ENCODE data around the gene SLC30A2. TPM values are rescaled to one million over a fixed set of nuclear protein-coding genes. Genes with fewer than 3 reads are reported as not detected.
A peak's percentile ranks its signal among the peaks of the same experiment; 100 is the strongest.

Gene SLC30A2
- total RNA-seq, 2 donors from 2014 or later: 0.05 to 0.34 TPM

DNA sequence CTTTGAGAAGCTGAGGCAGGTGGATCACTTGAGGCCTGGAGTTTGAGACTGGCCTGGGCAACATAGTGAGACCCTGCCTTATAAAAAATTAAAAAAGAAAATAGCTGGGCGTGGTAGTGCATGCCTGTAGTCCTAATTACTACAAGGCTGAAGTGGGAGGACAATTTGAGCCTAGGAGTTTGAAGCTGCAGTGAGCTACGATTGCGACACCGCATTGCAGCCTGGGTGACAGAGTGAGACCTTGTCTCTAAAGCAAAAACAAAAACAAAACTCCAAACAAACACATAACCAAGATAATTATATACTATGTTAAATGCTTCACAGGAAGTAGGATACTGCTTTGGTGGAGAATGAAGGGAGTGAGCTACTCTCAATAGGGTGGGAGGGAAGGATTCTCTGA lies 42.7 kb downstream of the SLC30A2 start:
- no peaks in the 10 kb centered on the region for H3K27me3 ChIP-seq (replicated peaks; ENCODE audit: insufficient read depth)
- no peaks in the 10 kb centered on the region for H3K9me3 ChIP-seq
- no peak overlapping the region for H3K4me3 ChIP-seq
- intact Hi-C loops (cut with DNase I): no loop called here
- no peak for DNase-seq (ENCODE audit: low spot score)
- H3K36me3 ChIP-seq: no peaks in the 10 kb centered on the region
- WGBS: 88% methylated on average over 4 of the region's 4 CpGs
- no peak overlapping the region for H3K27ac ChIP-seq
- TF ChIP-seq, protein P1, sequence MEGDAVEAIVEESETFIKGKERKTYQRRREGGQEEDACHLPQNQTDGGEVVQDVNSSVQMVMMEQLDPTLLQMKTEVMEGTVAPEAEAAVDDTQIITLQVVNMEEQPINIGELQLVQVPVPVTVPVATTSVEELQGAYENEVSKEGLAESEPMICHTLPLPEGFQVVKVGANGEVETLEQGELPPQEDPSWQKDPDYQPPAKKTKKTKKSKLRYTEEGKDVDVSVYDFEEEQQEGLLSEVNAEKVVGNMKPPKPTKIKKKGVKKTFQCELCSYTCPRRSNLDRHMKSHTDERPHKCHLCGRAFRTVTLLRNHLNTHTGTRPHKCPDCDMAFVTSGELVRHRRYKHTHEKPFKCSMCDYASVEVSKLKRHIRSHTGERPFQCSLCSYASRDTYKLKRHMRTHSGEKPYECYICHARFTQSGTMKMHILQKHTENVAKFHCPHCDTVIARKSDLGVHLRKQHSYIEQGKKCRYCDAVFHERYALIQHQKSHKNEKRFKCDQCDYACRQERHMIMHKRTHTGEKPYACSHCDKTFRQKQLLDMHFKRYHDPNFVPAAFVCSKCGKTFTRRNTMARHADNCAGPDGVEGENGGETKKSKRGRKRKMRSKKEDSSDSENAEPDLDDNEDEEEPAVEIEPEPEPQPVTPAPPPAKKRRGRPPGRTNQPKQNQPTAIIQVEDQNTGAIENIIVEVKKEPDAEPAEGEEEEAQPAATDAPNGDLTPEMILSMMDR (IDR thresholded peaks at IDR 0.05): no peak
- TF ChIP-seq POLR2A (IDR thresholded peaks at IDR 0.05): no peak
- TF ChIP-seq POLR2AphosphoS5 (IDR thresholded peaks at IDR 0.05): no peak
- no peaks in the 10 kb centered on the region for H3K4me1 ChIP-seq (replicated peaks)

DNA sequence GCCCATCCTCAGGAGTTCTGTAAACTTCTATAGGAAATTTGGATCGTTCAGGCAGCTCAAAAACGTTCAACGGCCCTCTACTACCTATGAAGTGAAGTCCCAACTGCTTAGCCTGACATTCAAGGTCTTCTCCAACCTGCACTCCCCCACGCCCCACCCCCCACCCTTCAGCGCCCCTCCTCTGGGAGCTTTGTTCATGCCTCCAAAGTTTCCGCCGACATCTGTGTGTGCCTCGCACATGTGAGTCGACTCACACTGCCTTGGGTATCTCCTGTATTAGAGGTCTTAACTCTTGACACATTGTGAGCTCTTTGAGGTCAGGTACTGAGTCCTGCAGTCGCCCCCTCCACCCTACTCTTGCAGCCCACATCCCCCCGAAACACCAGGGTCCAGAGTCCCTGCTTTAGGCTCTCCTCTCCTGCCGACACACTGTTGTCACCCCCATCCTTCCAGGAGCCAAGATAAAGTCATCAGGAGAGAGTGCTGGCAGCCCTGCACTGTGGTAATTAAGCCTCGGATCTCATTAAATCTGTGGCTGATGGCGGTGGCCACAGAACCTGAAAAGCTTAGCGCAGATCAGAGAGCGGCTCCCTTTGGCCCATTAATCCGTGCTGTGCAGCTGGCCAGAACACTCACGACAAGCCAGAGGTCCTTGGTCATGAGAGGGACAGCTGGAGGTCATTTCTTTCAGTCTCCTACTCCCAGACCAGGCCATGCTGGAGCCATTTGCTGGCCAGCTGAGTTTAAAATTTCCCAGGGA lies 46.7 kb downstream of the SLC30A2 start:
- H3K36me3 ChIP-seq: no peaks in the 10 kb centered on the region
- H3K9me3 ChIP-seq: no peaks in the 10 kb centered on the region
- H3K4me3 ChIP-seq: no peak overlapping the region
- DNase-seq (ENCODE audit: low spot score): no peak
- no peaks in the 10 kb centered on the region for H3K27me3 ChIP-seq (replicated peaks; ENCODE audit: insufficient read depth)
- H3K27ac ChIP-seq: no peak overlapping the region
- intact Hi-C loops (cut with DNase I): loop anchor here (5.0 kb wide), 1 partner anchor 197 kb away; the partner anchor contains the start of gene SELENON
- 89% methylated on average over 18 of the region's 18 CpGs for WGBS
- TF ChIP-seq, protein P1 (IDR thresholded peaks at IDR 0.05): no peak
- TF ChIP-seq POLR2AphosphoS5 (IDR thresholded peaks at IDR 0.05): no peak
- TF ChIP-seq POLR2A (IDR thresholded peaks at IDR 0.05): no peak
- H3K4me1 ChIP-seq (replicated peaks): no peaks in the 10 kb centered on the region

DNA sequence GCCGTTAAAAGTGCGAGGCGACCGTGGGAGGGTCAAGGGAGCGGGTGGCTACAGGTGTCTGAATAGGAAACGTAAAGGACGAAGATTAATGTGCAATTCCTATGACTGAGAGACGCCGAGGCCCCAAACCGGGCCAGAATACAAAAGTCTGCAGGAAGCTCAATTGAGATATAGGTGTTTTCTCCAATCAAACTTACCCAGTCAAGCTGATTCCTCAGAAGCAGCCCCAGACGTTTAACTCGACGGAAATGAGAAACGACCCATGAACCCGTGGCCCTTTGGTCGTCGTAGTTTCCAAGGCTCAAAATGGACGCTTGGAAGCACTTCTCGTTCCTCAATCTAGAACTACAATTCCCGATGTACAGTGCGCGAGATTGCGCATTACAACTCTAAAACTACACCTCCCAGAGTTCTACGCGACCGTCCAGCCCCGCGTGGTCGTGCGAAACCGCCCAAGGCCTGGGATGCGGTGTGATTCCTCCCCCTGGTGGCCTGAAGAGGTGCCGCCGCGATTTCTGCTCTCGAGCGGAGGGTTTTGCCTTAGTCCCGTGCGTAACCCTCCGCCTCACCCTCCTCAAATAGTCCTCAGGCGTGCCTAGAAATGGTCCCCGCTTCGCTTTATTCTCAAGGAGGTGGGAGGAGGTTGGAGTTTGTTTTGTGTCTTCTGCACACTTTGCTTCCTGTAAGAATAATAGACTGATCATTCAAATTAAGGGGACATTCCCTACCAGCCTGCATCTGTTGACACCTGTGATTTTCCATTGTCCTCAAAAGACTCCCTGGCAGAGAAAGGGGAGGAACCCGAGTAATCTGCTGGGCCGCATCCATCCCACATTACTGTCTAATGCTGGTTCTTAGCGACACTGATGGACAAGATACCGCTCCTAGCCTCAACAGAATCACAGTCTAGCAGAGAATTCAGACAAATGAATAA lies 47.8 kb downstream of the SLC30A2 start, which contains the start of gene PAFAH2:
TSS of gene PAFAH2 (minus strand) at position 236 of the 934 bp plus-strand sequence. CDS start 7,247 bp downstream, outside the sequence.
- intact Hi-C loops (cut with DNase I): loop anchor here (1.0 to 5.0 kb wide), 2 partner anchors 103 to 196 kb away; partner anchors contain the start of gene SELENON
- DNase-seq (ENCODE audit: low spot score): peak; percentile 98
- TF ChIP-seq POLR2AphosphoS5 (IDR thresholded peaks at IDR 0.05): peak; percentile 99
- peak; percentile 57 for TF ChIP-seq POLR2A (IDR thresholded peaks at IDR 0.05)
- TF ChIP-seq, protein P1 (IDR thresholded peaks at IDR 0.05): peak; percentile 94 to 100 (median 100)
- H3K9me3 ChIP-seq: no peaks in the 10 kb centered on the region
- H3K4me3 ChIP-seq: peak within 1 kb of the TSS; percentile 45 to 59
- peak within 1 kb of the TSS; percentile 75 to 79 for H3K27ac ChIP-seq
- H3K27me3 ChIP-seq (replicated peaks; ENCODE audit: insufficient read depth): no peaks in the 10 kb centered on the region
- H3K36me3 ChIP-seq: no peaks in the 10 kb centered on the region
- 1% methylated on average over 47 of the region's 47 CpGs for WGBS
- H3K4me1 ChIP-seq (replicated peaks): no peaks in the 10 kb centered on the region

DNA sequence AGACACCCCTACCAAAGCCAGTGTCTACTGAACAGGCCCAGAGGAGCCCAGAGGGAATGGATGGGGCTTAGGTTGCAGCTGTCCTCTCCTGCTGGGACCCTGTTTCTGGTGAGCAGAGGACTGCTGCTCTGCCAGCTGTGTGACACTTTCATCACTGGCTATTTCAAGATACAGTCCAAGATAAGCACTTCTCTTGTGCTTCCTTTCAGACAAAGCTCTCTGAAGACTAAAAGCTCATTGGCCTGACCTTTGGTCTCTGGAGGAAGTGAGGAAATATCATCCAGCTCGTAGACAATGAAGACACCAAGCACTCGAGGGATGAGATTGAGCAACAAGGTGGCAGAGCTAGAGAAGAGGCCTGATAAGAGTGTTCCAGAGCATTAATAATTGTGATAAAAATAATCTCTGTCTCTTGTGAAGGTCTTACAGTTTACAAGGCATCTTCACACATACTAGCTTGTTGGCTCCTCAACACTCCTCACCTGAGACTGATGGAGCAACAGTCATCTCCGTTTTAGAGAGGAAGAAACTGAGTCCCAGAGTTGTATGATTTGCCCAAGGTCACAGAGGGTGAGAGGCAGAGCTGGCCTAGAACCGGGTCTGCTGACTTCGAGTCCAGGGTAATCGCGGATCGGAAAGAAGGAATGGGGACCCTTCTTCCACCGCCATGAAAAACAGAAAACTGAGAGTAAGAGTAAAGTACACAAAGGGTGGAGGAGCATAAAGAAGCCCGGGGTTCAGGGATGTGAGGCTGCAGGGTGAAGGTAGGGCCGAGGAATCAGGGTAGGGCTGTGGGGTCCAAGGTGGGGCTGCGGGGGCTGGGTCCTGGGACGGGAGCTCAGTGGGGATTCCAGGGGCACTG lies 48.7 kb downstream of the SLC30A2 start:
- H3K27ac ChIP-seq: peak overlapping the region; percentile 75 to 79
- 2% methylated on average over 13 of the region's 13 CpGs for WGBS
- no peak for DNase-seq (ENCODE audit: low spot score)
- no peaks in the 10 kb centered on the region for H3K27me3 ChIP-seq (replicated peaks; ENCODE audit: insufficient read depth)
- no peaks in the 10 kb centered on the region for H3K4me1 ChIP-seq (replicated peaks)
- no peaks in the 10 kb centered on the region for H3K36me3 ChIP-seq
- intact Hi-C loops (cut with DNase I): loop anchor here (5.0 kb wide), 1 partner anchor 195 kb away; the partner anchor contains the start of gene SELENON
- peak overlapping the region; percentile 45 to 59 for H3K4me3 ChIP-seq
- TF ChIP-seq POLR2AphosphoS5 (IDR thresholded peaks at IDR 0.05) (no peak), POLR2A (IDR thresholded peaks at IDR 0.05) (no peak)
- TF ChIP-seq, protein P1 (IDR thresholded peaks at IDR 0.05): no peak
- no peaks in the 10 kb centered on the region for H3K9me3 ChIP-seq
